Measurements from ENCODE around the gene DDN.

- TF ChIP-seq MAX (CRISPR knock-in tag; IDR thresholded peaks at IDR 0.05) (no peak), NR4A1 (CRISPR knock-in tag; IDR thresholded peaks at IDR 0.05) (no peak), NR4A1 (tag; IDR thresholded peaks at IDR 0.05) (no peak), ATF6 (CRISPR knock-in tag; IDR thresholded peaks at IDR 0.05) (no peak), EP300 (IDR thresholded peaks at IDR 0.05; ENCODE audit: low read length) (no peak), HNRNPK (IDR thresholded peaks at IDR 0.05; ENCODE audit: low read depth, low read length, poor library complexity, severe bottlenecking) (no peak), EZH2 (IDR thresholded peaks at IDR 0.05; ENCODE audit: borderline replicate concordance, low read depth, low read length) (no peak), ZNF184 (CRISPR knock-in tag; IDR thresholded peaks at IDR 0.05) (no peak), RCOR1 (IDR thresholded peaks at IDR 0.05; ENCODE audit: borderline replicate concordance in 1 of 2, low read depth in 2 of 2, low read length in 2 of 2) (no peak), FOS (IDR thresholded peaks at IDR 0.05; ENCODE audit: extremely low read depth, insufficient read length) (no peak), RAD21 (CRISPR knock-in tag; conservative IDR thresholded peaks at IDR 0.05 in 1 of 2, IDR thresholded peaks at IDR 0.05 in 1 of 2) (no peak), ESRRA (IDR thresholded peaks at IDR 0.05; ENCODE audit: borderline replicate concordance, low read depth) (no peak), CTCF (IDR thresholded peaks at IDR 0.05 in 2 of 3, conservative IDR thresholded peaks at IDR 0.05 in 1 of 3; ENCODE audit: insufficient read depth in 2 of 3, low read depth in 1 of 3, low read length in 3 of 3) (no peak), SRF (CRISPR knock-in tag; IDR thresholded peaks at IDR 0.05) (no peak), PHF21A (IDR thresholded peaks at IDR 0.05; ENCODE audit: borderline replicate concordance, low read depth) (no peak)
Measured at GRCh38 chr12:49041036-49041880, 42.1 kb upstream of the DDN start.

Measured in K562 (cell line).